GM19395 (cell line): ENCODE results near the gene LEPROT.
"Not testable (repeated sequence)": the region's sequence is repeated elsewhere in the genome, so short reads cannot be mapped to it uniquely, and the experiment has no call there.

Experiments
- ATAC-seq: cut with Tn5 transposase; IDR thresholded peaks from one replicate; pipeline ENCODE4 v1.9.1; 2021; ENCODE audit warnings: mild to moderate bottlenecking, moderate library complexity; ENCODE audit not compliant: unreplicated experiment

Gene LEPROT, protein sequence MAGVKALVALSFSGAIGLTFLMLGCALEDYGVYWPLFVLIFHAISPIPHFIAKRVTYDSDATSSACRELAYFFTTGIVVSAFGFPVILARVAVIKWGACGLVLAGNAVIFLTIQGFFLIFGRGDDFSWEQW

DNA sequence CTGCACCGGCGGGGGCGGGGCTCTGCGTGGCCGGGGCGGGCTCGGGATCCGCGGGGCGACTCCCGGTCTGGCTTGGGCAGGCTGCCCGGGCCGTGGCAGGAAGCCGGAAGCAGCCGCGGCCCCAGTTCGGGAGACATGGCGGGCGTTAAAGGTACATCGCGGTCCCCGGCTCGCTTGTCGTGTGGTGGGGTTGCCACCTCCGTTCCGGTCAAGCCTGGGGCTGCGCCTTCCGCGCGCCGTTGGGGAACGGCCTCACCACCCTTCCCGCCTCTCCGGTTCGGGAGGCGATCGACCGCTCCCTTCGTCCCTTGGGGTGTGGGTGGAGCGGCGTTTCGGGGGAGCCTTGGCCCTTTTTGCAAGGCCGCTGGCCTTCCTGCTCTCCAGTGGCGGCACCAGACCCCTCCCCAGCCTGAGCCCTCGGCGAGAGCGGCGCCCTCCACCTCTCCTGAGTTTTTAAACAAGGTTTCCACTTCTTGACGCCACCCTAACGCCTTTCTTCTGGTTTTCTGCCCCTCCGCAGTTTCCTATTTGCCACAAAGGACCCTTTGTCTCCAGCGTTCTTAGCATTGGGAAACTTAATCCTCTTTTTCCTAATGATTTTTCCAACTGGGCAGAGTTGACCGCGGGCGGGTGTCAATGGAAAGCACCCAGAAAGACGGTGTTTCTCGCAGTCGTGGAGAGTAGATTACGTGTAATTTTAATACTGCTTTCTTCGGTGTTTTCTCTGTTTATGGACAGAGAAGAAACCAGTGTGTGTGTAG lies at the start of gene LEPROT, which contains the start of gene LEPR:
Gene LEPROT (plus strand): TSS at position 79 of the 761 bp plus-strand sequence. CDS start 57 bp downstream, at position 136.
Gene LEPR (plus strand): TSS at position 79 of the 761 bp plus-strand sequence. CDS start 144,898 bp downstream, outside the sequence.
- no peak for ATAC-seq

DNA sequence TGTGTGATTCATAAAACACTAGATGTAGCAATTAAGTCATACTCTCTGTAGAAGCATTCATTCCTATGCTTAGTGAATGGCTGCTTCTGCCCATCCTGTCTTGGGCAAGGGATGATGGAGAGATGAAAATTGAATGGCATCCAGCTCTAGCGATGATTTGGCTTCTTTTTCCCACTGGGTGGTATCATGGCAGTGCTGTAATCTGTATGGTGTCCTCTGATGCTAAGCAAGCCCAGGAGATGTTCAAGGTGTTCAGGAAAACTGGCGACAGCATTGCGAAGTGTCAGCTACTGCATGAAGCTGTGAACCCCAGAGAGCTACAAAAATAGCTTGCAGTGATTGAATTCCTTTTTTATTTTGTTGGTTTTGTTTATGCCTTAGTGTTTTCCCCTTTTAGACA lies 48.9 kb upstream of the LEPROT start:
- ATAC-seq = no peak

DNA sequence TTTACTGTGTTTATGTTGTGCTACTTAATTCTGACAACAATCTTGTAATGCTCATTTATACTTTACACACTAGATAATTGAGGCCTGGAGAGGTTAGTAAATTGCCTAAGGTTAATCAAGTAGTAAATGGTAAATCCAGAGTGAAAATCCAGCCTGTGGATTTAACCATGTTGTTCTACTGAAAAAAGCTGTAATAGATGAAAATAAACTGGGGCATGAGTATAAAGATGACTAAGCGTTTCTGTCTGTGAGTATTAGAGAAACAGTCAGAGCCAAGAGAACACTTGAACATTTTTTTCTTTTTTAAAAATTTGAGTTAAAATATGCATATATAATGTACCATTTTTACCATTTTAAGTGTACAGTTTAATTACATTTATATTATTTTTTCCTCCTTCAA lies 47.9 kb upstream of the LEPROT start:
- no peak for ATAC-seq

DNA sequence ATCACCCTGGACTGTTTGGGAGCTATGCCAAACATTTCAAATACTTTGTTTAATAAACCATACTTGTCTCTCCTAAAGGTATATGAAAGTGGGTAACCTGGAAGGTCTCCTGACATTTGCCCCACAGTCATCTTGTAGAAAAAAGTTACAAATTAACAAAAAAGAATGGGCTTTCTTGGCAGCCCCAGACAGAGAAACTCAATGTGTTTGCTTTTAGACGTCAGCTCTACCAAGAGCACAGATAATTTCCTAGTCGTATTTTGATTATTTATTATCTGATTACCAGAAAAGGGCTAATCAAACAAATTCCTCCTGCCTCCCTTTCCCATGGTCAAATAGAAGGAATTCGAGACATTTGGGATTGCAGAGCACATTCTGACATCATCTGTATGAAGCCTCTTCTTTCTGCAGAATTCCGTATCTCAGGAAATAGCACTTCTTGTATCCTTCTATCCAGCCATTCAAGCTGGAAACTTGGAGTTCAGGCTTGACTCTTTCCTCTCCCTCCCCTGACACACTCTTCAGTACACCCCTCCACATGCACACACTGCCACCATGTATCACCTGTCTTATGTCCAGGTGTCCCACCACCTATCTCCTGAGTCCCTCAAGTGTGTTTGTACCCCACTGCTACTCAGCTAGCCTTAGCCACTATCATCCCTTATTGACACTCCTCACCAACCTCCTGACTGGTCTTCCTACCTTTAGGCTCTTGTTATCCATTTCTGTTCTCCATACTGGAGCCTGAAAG lies 42.8 kb upstream of the LEPROT start:
- no peak for ATAC-seq

DNA sequence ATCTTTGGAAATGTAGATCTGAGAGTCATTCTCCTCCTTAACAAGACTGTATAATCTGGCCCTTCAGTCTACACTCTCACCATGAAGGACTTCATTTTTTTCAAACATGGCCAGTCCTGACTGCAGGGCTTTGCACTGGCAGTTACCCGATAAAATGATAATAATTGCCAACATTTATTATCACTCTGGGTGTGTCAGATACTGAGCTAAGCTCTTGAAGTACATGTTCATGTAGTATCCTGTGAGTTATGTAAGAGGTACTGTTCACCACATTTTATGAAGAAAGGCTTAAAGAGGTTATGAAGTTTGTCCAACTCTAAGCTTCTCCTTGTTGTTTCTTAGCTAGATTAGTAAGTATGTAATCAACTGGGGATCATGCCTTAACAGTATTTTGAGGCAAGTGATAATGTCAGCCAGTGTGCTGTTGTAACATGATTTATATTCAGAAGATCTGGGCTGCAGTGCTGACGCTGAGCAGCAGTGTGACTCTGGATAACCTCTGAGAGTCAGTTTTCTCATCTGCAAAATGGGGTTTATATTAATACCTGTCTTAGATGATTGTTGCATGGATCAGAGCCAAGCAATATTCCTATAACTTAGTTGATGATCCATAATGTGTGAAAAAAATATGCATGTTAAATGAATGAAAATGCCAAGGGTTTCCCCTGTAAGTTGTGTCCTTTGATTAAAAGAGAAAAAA lies 42.1 kb upstream of the LEPROT start:
- no peak for ATAC-seq

DNA sequence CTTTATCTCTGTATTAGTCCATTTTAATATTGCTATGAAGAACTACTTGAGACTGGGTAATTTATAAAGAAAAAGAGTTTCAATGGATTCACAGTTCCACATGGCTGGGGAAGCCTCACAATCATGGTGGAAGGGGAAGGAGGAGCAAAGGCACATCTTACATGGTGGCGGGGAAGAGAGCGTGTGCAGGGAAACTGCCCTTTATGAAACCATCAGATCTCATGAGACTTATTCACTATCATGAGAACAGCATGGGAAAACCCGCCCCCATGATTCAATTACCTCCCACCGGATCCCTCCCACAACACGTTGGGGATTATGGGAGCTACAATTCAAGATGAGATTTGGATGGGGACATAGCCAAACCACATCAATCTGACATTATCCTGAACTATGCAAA lies 36.0 kb upstream of the LEPROT start:
- not testable (repeated sequence) for ATAC-seq

DNA sequence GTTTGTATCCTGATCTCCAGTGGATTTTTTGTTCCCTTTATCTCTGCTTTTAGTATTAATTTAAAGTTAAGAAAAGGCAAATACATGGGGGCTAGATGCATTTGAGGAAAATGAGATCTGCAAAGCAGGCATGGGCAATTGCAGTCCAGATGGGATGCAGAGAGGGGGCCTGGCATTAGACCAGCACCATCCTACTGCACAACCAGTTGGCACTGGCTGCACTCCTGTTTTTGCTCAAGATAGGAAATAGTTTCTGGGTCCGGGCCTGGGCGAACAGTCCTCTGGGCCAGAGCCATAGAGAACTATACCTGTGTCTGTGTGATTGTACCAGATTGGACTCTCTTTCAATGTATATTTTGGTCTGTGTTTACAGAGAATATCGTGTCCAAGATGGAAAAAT lies 34.0 kb upstream of the LEPROT start:
- no peak for ATAC-seq

DNA sequence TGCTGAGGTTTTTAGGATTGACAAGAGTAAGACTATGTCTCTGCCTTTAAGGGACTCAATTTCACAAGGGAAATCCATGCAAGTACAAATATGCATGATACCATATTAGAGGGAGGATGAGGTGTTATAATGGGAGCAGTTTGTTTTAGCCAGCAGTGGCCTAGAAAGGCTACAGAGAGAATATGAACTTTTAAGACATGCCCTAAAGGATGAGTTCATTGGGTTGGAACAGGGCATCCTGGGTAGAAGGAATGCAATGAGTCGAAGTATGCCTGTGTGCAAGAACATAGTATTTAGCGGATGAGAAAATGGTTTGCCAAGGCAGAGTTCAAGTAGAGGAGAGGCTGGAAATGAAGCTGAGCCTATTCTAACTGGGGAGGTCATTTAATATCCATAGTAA lies 32.6 kb upstream of the LEPROT start:
- no peak for ATAC-seq

DNA sequence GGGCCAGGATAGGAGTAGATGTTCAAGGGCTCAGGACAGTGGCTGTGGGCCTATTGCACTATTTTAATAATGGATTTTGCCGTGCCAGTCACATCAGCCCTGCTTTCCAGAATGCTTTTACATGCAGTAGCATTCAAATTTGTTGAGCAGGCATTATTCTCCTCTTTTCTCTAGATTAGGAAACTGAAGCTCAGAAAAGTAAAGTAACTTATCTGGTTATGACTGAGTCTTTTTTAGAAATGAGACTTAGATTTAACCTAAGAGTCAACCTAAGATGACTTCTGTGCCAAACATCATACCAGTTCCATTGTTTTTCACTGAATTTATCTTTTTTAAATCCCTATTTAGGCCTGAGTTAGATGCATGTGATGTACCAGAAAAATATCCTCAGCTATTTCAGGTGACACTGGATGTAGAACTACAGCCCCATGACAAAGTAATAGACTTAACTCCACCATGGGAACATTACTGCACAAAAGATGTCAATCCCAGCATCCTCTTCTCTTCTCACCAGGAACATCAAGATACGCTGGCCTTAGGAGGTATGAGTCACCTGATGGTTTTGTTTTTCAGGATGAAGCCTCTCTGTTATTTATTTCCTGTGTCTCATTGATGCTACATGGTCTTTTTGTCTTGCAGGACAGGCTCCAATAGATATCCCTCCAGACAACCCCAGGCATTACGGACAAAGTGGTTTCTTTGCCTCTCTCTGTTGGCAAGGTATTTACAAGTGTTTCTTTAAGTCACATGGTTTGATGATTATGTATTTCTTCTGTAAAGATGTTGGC lies 31.4 kb upstream of the LEPROT start:
- no peak for ATAC-seq

DNA sequence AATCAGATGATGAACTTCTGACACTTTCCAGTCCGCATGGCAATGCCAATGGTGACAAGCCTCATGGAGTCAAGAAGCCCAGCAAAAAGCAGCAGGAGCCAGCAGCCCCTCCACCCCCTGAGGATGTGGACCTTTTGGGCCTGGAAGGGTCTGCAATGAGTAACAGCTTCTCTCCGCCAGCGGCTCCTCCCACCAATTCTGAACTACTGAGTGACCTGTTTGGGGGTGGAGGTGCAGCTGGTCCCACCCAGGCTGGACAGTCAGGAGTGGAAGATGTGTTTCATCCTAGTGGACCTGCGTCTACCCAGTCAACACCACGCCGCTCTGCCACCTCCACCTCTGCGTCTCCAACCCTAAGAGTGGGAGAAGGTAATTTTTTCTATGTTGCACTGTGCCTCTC lies 28.0 kb upstream of the LEPROT start:
- ATAC-seq = no peak

DNA sequence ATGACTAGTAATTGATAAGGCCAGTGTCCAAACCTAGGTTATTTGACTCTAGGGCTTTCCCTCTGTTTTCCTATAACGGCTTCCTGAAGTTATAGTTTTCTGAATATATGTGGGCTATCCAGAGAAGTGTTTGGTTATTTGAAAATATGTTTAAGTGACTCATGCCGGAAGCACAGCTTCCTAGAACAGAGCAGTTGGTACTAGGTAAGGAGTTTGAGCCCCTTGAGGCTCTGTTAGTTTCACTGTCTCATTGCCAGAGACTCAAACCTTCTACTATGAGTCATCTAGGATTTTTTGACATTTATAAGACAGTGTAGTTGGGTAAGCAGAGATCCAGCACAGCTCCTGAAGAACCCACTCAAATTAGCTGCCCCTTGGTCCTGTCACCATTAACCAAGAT lies 27.1 kb upstream of the LEPROT start:
- peak; percentile 94 for ATAC-seq

DNA sequence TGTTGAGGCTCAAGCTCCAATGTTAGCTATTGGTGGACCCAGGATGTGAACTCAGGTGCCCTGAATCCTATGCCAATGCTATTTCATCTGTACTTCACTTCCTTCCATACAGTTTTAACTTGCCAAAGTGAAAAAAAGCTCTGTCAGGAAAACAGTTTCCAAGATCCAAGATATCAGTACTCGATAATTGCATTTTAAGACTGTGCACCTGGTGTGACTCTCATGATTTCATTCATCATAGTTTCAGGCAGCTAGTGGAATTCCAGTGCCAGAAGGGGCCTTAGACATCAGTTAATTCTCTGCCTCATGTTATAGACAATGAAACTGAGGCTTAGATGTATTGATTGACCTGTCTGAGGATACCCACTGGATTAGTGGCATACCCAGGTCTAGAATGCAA lies 26.5 kb upstream of the LEPROT start:
- no peak for ATAC-seq

DNA sequence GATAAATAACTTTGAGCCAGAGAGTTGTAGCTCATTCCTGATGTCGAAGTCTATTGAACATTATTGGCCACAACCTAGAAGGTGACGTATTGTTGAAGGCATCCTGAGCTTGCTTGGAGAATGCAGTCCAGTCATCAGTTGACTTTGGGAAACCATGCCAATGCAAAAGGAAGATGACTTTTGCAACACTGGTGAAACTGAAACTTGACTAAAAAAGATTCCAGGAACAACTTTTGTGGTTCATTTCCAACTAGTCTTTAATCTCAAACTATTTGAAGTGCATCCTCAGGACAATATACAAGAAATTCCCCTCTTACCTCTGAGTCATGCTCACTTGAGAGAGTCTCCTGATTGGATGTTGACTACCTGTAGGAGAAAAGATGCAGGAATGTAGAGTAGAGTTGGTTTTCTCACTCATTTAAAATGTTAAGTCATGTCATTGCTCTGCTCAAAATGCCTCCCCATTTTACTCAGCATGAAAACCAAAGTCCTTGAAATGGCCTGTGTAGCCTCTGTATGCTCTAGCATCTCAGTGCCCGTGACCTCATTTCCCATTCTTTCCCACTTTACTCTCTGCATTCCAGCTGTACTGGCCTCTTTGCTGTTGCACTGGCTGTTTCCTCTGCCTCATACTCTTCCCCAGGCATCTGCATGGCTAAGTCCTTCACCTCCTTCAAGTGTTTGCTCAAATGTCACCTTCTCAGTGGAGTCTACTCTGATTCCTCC lies 24.4 kb upstream of the LEPROT start:
- ATAC-seq = no peak

DNA sequence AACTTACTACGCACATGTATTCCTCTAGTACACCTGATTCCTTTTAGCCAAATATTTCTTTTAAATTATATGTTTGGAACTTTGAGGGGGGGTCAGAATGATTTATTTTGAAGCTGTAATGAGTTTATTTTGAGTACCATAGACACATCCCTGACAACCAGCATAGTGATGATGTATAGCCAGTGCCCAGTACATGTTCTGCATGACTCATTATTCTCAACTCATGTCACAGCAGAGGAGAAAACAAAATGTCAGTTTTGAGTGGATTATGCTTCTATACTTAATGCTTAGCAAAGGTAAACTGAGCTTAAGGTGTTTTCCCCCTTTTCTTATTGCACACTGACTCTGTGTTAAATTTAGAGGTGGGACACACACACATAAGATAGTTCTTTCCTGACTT lies 22.4 kb upstream of the LEPROT start:
- ATAC-seq = no peak

DNA sequence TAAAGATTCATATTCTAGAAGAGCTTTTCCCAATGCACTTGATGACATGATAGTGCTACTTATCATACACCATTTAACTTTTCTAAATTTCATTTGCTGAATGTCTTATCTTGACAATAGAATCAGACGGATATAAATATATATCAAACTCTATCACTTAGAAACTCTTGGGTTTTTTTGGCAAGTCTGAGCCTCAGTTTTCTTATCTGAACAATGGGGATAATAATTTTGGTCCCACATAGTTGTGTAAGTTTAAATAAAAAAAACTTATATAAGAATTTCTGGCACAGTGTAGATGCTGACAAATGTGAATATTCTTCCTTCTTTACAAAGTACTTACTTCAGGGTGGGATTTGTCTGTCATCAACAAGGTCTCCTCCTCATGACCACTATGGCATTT lies 21.5 kb upstream of the LEPROT start:
- ATAC-seq = no peak

DNA sequence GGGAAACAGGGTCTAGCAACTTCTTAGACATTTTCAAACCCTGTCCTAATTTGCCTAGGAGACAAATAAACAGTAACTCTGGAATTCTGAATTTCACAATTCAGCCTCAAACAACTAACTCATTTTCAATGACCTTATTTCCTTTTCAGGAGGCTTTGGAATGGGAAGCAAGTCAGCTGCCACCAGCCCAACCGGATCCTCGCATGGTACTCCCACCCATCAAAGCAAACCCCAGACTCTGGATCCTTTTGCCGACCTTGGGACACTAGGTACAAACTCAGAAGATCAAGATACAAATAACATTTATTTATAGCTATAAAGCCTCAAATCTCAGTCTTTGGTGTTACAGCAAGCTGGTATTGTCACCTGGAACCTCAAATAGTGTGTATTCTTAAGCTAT lies 18.9 kb upstream of the LEPROT start:
- no peak for ATAC-seq

DNA sequence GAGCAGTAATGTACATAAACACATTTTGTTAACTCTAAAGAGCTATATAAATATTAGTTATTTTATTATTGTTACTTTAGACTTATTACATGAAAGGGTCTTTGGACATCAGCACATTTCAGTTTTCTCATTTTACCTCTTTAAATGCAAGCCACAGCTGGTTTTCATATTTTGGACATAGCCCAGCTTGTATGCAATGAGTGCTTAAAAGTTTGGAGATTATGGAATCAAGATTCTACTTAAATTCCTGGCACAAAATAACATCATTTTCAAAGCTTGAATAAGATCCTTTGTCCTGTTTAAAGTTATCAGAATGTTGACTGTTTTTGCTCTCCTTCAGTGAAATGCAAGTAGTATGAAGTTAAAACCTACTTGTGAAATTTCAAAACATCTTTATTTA lies 15.5 kb upstream of the LEPROT start:
- ATAC-seq = no peak

DNA sequence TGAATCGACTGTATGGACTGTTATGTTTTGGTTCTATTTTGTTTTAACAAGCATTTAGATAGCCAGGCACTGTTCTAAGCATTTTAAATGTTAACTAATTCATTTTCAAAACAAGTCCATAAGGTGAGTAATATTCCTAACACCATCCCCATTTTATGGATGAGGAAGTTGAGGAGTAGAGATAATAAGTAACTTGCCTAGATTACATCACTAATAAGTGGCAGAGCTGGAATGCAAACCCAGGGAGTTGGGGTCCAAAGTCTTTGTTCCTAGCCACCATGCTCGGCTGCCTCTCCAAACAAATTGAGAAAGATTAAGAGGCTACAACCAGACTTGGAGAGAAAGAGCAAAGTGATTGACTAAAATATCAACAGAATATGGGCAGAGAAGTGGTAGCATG lies 12.6 kb upstream of the LEPROT start:
- ATAC-seq = no peak

DNA sequence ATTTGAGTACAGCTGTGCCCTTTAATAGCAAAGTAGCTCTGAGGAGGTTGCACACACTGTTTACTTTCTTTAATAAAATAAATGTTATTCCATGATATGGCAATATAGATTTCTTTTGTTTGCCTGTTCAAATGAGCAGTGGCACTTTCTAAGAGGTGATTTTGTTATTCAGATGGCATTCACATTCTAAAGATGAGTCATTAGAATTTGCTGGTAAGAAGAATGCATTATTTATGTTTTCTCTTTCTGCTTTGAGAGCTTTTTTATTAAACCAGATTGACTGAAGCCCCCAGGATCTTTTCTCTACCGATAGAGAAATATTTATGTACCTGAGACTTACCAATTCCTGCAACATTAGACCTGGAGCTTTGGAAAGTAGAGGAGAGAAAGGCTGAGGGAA lies 11.2 kb upstream of the LEPROT start:
- no peak for ATAC-seq

DNA sequence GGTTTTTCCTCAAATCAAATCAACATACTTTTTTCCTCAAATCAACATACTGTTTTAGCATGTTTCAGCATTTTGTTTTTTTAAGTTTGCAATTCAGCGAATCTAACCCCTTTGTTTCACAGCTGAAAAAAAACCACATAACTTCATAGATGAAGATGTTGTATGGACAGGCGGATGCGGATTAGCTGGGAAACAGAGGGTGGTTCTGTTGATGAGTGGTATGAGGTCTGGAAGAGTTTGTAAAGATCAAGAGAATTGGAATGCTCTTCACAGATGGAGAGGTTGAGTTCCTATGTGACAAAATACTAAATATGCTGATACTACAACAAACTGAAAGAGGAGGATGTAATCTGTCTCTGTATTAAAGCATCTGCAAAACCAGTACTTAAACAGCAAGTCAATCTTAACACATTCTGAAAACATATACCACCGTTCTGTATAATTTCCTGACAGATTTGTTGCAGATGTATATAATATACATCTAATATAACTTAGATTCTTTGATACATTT lies 10.6 kb upstream of the LEPROT start:
- ATAC-seq = no peak
